ENCODE data around the gene FCAMR.

Gene FCAMR

GRCh38 chr1:206970446-206970845, at the start of gene FCAMR:
Gene FCAMR, minus strand, starts transcription at chr1:206970460. Its CDS starts 335 bp downstream, at chr1:206970125.
- DNase-seq (ENCODE audit: low read depth in 3 of 3), result no peak

GRCh38 chr1:207019661-207020060, 49.4 kb upstream of the FCAMR start:
- DNase-seq (ENCODE audit: low read depth in 3 of 3), result no peak

DNA sequence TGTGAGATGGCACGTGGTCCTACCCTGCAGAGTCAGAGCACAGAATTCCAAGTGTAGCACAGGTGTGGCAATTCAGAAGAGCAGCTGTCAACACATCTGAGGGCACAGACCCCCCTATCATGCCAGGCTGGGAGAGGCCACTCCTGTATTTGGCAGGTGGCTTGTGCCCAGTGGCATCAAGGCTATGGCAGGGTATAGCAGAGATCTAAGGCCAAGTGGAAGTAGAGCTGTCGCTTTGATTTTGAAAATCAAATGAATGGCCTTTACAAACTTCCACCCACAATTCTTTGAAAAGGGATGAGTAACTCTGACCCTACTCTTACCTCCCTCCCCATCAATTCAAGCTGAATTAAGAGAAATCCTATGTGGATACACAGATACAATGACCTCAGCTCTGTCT, 48.9 kb upstream of the FCAMR start:
- DNase-seq (ENCODE audit: low read depth in 3 of 3), result no peak

- DNase-seq (ENCODE audit: low read depth in 3 of 3), result no peak
These were observed 48.4 kb upstream of the FCAMR start for GRCh38 chr1:207018707-207019106.

DNA sequence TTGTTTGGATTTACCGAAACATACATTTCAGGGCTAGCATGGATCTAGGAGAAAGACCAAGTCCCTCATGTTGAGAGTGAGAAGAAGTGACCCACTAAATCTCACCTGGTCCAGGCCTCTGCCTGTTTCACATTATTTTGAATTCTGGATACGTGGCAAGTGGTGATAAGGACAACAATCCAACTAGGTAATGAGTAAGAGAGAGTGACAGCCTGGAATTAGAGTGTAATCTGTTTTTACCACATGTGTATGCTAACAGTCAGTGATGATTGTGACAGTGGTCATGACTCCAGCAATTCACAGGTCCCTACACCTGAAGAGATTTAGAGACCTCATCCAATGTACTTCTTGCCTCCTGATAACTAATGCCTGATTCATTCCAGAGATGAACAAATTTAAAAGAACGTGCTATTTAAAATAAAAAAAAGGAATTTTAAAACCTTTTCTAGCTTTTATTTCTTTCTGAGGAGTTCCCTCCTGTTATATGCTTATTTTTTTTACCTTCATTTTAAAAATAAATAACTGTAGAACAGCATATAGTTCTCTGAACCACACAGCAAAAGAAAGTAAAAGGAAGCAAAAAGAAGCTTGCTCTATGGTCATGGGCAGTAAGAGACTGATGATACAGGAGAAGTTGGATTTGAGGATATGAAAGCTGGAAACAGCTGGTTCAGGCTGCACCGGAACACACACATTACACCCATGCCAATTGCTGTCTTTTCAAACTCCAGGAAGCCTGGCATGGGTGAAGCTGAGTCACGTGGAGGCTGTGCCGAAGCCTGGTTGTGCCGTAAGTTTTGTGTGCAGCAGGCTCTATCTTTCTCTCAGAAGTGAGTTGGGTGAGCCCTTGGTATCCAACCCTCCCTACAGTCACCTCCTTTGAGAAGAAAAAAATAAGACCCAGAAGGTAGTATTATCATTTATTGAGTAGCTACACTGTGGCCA, 47.6 kb upstream of the FCAMR start:
- DNase-seq (ENCODE audit: low read depth in 3 of 3), result no peak

DNA sequence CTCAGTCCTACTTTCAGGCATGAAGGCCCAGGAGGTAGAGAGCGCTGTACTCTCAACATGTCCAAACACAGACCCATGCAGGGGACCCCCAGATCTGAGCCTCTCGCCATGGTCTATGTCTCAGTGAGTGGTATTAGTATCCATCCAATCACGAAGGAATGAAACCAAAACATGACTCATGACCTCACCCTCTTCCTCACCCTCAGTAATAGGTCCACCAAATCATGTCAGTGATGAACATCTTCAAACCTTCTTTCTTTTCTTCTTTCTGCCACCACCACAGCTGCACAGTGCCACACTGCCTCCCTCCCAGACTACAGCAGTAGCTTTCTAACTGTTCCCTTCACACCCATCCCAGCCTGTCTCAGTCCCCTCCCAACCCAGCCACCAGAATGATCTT, 45.5 kb upstream of the FCAMR start:
- DNase-seq (ENCODE audit: low read depth in 3 of 3), result no peak

- DNase-seq (ENCODE audit: low read depth in 3 of 3), result no peak
These were observed 44.5 kb upstream of the FCAMR start for GRCh38 chr1:207014728-207015127.

GRCh38 chr1:207013321-207014085, 43.2 kb upstream of the FCAMR start:
- DNase-seq (ENCODE audit: low read depth in 3 of 3), result no peak

GRCh38 chr1:207010726-207011125, 40.5 kb upstream of the FCAMR start:
- DNase-seq (ENCODE audit: low read depth in 3 of 3), result no peak

- DNase-seq (ENCODE audit: low read depth in 3 of 3), result no peak
These were observed 39.7 kb upstream of the FCAMR start for GRCh38 chr1:207009945-207010344.

DNA sequence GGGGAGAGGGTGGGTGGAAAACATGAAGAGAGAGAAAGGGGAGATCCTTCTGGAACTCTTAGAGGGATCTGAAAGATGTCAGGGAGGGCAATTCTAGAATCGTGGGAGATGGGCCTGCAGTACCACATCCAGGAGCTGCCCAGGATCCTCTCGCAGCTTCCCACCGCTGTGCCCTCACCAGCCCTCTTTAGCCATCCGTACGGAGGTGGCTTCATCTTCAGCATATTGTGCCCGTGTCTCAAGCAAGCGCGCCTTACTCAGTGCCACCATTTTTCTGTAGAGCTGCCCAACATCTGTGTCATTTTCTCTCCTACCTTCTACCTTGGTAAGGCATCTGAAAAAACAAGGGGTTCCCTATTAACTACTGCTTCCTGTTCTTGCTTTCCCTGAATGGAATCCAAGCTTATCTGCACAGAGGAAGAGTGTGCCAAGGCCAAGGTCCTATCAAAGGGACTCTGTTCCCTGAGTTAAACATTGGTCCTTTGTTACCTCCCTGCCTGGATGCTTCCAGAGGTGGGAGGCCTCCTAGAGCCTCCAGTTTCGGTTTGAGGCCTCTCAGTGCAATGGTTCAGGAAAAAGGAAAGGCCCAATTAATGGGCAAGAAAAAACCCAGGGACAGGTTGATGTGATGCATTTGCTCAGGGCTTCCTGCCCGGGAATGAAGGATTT, 39.1 kb upstream of the FCAMR start:
- DNase-seq (ENCODE audit: low read depth in 3 of 3), result no peak

DNA sequence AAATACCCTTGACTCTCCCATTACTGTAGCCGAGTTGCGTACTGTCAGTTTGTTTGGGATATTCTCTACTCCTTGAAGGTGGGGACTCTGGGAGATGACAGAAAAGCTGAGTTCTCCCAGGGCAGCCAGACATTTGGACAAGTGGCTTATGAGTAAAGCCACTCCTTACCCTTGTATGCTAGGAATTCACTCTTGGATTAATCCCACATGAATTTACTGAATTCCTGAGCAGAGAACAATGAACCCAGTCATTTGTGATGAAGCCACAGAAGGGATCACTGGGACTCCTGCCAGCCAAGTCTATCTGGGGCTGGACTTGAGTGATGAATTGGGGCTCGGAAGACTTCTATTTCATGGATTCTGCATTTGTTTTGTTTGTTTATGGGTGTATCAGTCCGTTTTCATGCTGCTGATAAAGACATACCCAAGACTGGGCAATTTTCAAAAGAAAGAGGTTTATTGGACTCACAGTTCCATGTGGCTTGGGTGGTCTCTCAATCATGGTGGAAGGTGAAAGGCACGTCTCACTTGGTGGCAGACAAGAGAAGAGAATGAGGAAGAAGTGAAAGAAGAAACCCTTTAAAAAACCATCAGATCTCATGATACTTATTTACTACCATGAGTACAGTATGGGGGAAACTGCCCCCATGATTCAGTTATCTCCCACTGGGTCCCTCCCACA, 37.2 kb upstream of the FCAMR start:
- no peak for DNase-seq (ENCODE audit: low read depth in 3 of 3)

GRCh38 chr1:207006914-207007313, 36.7 kb upstream of the FCAMR start:
- no peak for DNase-seq (ENCODE audit: low read depth in 3 of 3)

DNA sequence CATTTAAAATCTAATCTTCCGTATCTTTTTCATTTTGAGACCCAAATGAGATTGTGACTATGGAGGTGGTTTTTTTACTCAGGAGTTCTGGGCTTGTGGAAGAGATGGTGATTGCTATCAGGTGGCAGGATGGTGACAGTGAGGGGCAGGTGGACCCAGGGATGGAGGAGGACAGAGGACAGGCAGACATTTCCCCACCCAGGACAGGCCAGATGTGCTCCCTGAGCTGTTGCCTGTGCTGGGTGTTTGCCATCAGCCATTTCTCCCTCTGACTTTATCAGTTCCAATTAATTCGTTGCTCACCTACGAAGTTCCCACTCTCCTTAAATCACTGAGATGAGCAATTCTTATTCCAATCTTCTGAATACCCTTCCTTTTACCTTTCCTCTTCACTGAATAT, 35.8 kb upstream of the FCAMR start:
- DNase-seq (ENCODE audit: low read depth in 3 of 3), result no peak

DNA sequence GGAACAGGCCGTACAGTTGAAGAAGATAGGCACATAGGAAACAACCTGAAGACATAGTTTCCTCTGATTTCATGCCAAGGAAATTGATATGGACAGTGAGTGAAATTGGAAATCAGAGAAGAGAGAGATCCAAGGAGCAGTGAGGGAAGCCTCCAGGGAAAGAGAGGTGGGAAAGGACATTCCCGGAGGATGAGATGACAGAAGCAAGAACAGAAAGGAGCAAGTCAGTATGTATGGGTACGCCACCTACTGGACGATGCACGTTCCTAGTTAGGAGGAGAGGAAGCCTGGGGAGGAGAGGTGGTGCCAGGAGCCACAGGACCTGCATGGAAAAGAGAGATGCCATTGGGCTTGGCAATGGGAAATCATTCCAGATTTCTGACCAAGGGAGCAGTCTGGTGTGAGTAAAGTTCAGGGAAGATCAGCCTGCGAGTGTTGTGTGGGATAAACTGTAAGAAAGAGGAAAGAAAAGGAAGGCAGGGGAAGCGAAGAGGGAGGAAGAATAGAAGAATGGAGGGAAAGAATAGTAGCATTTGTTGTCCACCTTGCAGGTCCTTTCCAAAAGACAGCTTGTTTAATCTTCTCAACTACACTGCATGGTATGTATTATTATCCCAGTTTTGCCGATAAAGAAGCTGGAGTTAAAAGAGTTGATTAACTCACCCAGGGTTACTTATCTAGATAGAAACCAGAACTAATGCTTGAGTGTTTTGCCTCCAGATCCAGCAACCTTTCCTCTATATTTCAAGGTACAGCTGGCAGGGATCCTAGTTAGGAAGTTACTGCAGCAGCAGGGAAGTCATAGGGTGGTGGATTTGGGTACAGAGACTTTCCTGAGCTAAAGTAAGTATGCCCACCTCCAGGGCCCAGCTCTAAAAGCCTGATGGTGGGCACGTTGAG, 34.9 kb upstream of the FCAMR start:
- DNase-seq (ENCODE audit: low read depth in 3 of 3), result peak; percentile 2 to 41 (median 14)

GRCh38 chr1:207003210-207003609, 33.0 kb upstream of the FCAMR start:
- no peak for DNase-seq (ENCODE audit: low read depth in 3 of 3)

DNA sequence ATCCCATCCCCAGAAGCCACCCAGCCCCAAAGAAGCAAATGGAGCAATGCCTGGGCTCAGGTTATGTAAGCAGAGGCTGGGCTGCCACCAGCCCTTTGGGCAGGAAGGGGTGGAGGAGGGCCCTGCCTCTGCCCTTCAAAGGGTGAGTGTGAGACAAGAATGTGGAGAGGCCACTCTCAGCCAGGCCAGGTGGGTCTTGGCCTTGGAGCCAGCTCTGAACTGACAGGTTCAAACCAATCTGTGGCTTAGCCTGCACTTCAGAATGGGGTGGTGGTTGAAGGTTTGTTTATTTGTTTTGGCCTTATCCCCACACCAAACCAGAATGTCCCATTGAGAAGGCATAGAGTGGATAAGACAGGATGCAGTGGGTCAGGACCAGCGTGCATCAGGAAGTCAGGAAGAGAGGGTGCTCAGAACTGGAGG, 32.5 kb upstream of the FCAMR start:
- no peak for DNase-seq (ENCODE audit: low read depth in 3 of 3)

DNA sequence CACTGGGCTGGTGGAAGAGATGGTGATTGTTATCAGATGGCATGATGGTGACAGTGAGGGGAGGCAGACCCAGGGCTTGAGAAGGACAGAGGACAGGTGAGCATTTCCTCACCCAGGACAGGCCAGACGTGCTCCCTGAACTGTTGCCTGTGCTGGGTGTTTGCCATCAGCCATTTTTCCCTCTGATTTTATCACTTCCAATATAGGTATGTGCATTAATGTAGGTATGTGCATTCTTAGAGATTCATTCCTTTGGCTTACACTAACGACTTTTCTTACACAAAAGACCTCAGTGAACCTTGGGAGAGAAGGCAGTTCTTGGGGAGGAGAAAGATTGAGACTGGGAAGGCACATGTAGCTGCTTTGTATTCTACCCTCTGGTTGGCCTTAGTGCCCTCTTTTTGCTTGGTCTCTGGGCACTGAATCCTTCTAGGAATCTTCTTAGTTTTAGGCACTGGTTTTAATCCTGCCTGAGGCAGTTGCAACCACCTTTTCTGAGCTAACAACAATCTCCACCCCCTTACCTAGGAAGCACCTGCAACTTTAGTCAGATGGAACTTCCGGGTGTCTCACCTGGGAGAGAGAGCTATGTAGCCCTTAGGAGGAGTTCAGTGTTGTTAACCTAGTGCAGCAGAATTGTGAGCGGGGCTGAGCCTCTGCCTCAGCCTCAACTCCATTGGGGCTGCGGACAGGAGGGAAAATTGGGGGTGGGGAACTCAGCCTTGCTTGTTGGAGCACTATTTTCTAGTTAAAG, 31.4 kb upstream of the FCAMR start:
- DNase-seq (ENCODE audit: low read depth in 3 of 3), result no peak

DNA sequence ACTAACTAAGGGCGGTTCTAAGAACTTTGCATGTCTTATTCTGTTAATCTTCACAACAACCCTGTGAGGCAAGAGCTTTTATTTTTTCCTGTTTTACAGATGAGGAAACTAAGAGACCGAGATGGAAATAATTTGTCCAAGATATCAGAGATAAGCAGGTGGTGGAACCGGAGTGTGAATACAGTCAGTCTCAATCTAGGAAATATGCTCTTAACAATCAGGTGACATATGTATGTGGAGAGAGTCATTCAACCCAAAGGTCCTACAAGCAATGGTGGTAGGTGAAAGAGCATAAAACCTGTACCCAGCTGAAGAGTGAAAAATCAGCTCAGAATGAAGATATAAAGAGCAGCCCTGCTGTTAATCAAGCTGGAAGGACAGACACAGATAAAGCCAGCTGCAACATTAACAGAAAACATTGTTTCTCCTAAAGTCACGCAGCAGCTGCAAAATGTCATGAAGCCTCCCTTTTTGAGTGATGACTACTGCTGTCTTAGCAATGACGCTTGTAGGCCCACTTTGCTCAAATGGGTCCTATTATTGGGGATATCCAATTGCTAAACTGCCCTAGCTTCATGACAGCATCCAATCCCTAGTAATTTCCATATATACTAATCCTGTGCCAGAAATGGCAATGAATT, 30.5 kb upstream of the FCAMR start:
- DNase-seq (ENCODE audit: low read depth in 3 of 3), result no peak
